HepG2 (cell line): ENCODE measurements around the gene SH2D3A. TPM values are rescaled to one million over a fixed set of nuclear protein-coding genes. Genes with fewer than 3 reads are reported as not detected.

ENCODE experiments used
- ATAC-seq: fragments of 200-7000 bp; cut with Tn5 transposase; 3 replicates; pipeline ENCODE4 v1.9.1; 2020; ENCODE audit warnings: mild to moderate bottlenecking, moderate library complexity
- BruUV-seq: library from RNA; stranded (reverse); fragments of 400-500 nt; replicated peaks from 2 replicates; lab custom pipeline; 2021; lab: Mats Ljungman, UMichigan
- CTCF ChIA-PET: fragments of 300-600 bp; formaldehyde crosslinking; extraction: SDS; loops from one replicate; lab custom pipeline; 2021; ENCODE audit warnings: low total read pairs, inconsistent platforms, low intra/inter-chr PET ratio; lab: Yijun Ruan, JAX
- POLR2A ChIA-PET: fragments of 350-600 bp; sonication (Branson Sonifier 250); formaldehyde crosslinking; loops from one replicate; lab custom pipeline; 2020; ENCODE audit warnings: antibody characterized with exemption, inconsistent platforms; lab: Yijun Ruan, JAX
- DNase-seq: peaks from one replicate; pipeline ENCODE4 v3.0.0-alpha.2; 2015; ENCODE audit warnings: low spot score
- FAIRE-seq: peaks from 3 replicates; lab custom pipeline; 2011; peaks lifted over from hg19 to GRCh38; lab: Jason Lieb, UNC
- H2AFZ ChIP-seq: one replicate; pipeline ENCODE4 v1.6.1; 2011; ENCODE audit warnings: low read length, inconsistent platforms
- H3K27ac ChIP-seq: fragments of 300-600 bp; 3 replicates; pipeline ENCODE4 v1.8.0; 2011; ENCODE audit warnings: mixed run types, mild to moderate bottlenecking, mixed read lengths, low read length, inconsistent platforms; ENCODE audit not compliant: insufficient read depth; ENCODE audit errors: extremely low read length
- H3K27me3 ChIP-seq, 2 experiments: fragments of 200-600 bp in 1 of 2; 2 replicates in 1 of 2; 3 replicates in 1 of 2; pipeline versions ENCODE4 v1.6.0 to v1.8.0; 2011; ENCODE audit warnings: low read length in 2 of 2, mild to moderate bottlenecking in 2 of 2, moderate library complexity in 2 of 2, inconsistent platforms in 1 of 2; ENCODE audit not compliant: insufficient read depth in 2 of 2, control insufficient read depth in 1 of 2
- H3K36me3 ChIP-seq, 2 experiments: fragments of 200-600 bp in 1 of 2; replicated peaks in 1 of 2; 2 replicates in 1 of 2; 3 replicates in 1 of 2; pipeline versions ENCODE4 v1.5.1 to v1.8.0; 2011; ENCODE audit warnings: low read length in 2 of 2, inconsistent platforms in 1 of 2; ENCODE audit not compliant: insufficient read depth in 2 of 2, control insufficient read depth in 1 of 2
- H3K4me1 ChIP-seq: 2 replicates; pipeline ENCODE4 v1.5.1; 2012; ENCODE audit warnings: low read length, inconsistent platforms; ENCODE audit not compliant: insufficient read depth
- H3K4me2 ChIP-seq: 2 replicates; pipeline ENCODE4 v1.6.0; 2011; ENCODE audit warnings: low read depth, low read length, inconsistent platforms
- H3K4me3 ChIP-seq, 3 experiments: fragments of 200-600 bp in 1 of 3; sonication (generic), shearing (Covaris generic) in 1 of 3; replicated peaks in 1 of 3; 2 replicates each; pipeline ENCODE4 v1.5.1; 2011 to 2016; ENCODE audit warnings: low read length in 3 of 3, inconsistent platforms in 2 of 3, low read depth in 2 of 3, mild to moderate bottlenecking in 2 of 3, control low read depth in 1 of 3, mixed read lengths in 1 of 3; ENCODE audit not compliant: insufficient read depth in 1 of 3
- H3K79me2 ChIP-seq: one replicate; pipeline ENCODE4 v1.6.1; 2011; ENCODE audit warnings: low read length, inconsistent platforms; ENCODE audit not compliant: insufficient read depth
- H3K9ac ChIP-seq: 2 replicates; pipeline ENCODE4 v1.6.0; 2011; ENCODE audit warnings: mild to moderate bottlenecking, low read depth, low read length, inconsistent platforms; ENCODE audit not compliant: insufficient read depth
- H3K9me3 ChIP-seq: 2 replicates; pipeline ENCODE4 v1.5.1; 2012; ENCODE audit warnings: mild to moderate bottlenecking, low read length
- H4K20me1 ChIP-seq: 2 replicates; pipeline ENCODE4 v1.6.0; 2011; ENCODE audit warnings: inconsistent platforms, mild to moderate bottlenecking, low read length, moderate library complexity; ENCODE audit not compliant: insufficient read depth
- CENPBD1 ChIP-seq: sonication (generic); formaldehyde crosslinking; IDR thresholded peaks from 2 replicates; pipeline ENCODE4 v1.8.0; 2022; ENCODE audit warnings: missing genetic modification reagents, low read depth, mild to moderate bottlenecking, borderline replicate concordance
- EED ChIP-seq: sonication (generic); formaldehyde crosslinking; IDR thresholded peaks from 2 replicates; pipeline ENCODE4 v1.5.0; 2020; ENCODE audit warnings: mild to moderate bottlenecking, missing genetic modification reagents
- KAT8 ChIP-seq: IDR thresholded peaks from 2 replicates; pipeline ENCODE4 v1.6.1; 2016; ENCODE audit warnings: missing genetic modification reagents, missing compliant biosample characterization
- SIX1 ChIP-seq: sonication (generic); formaldehyde crosslinking; IDR thresholded peaks from 2 replicates; pipeline ENCODE4 v1.4.0; 2020; ENCODE audit warnings: missing genetic modification reagents, borderline replicate concordance
- SUZ12 ChIP-seq: fragments of 150-350 bp; IDR thresholded peaks from 2 replicates; pipeline ENCODE4 v1.6.1; 2014; ENCODE audit warnings: low read depth, low read length
- ZNF24 ChIP-seq: fragments of 450-650 bp; IDR thresholded peaks from 2 replicates; pipeline ENCODE4 v1.6.1; 2017; ENCODE audit warnings: antibody characterized with exemption, mild to moderate bottlenecking
- ZNF260 ChIP-seq: sonication (generic); formaldehyde crosslinking; IDR thresholded peaks from 2 replicates; pipeline ENCODE4 v1.4.0; 2020; ENCODE audit warnings: missing genetic modification reagents, low read depth, mild to moderate bottlenecking, borderline replicate concordance
- ZNF275 ChIP-seq: sonication (generic); formaldehyde crosslinking; IDR thresholded peaks from 2 replicates; pipeline ENCODE4 v1.8.0; 2022; ENCODE audit warnings: missing genetic modification reagents, mild to moderate bottlenecking, inconsistent platforms, borderline replicate concordance
- ZNF326 ChIP-seq: sonication (generic); formaldehyde crosslinking; IDR thresholded peaks from 2 replicates; pipeline ENCODE4 v1.4.0; 2020; ENCODE audit warnings: missing genetic modification reagents, borderline replicate concordance
- ZNF563 ChIP-seq: sonication (generic); formaldehyde crosslinking; IDR thresholded peaks from 2 replicates; pipeline ENCODE4 v1.8.0; 2022; ENCODE audit warnings: mild to moderate bottlenecking, moderate library complexity, missing genetic modification reagents
- ZNF713 ChIP-seq: sonication (generic); formaldehyde crosslinking; IDR thresholded peaks from 2 replicates; pipeline ENCODE4 v1.4.0; 2020; ENCODE audit warnings: mild to moderate bottlenecking, missing genetic modification reagents
- WGBS: methylation state at CpG from one replicate; pipeline ENCODE4 v1.1.6; 2017; ENCODE audit warnings: low lambda C conversion rate; 5-methylcytosine and 5-hydroxymethylcytosine counted together
- in situ Hi-C: cut with HindIII; loops from 2 replicates; pipeline ENCODE4 v1.10.0; 2017; ENCODE audit warnings: low pct_unique_long_range_greater_than_20kb; ENCODE audit not compliant: extremely low pct_ligation_motif_present
- intact Hi-C: fragments of 100-400 bp; cut with micrococcal nuclease; formaldehyde crosslinking; loops from one replicate; pipeline ENCODE4 v1.10.0; 2022; ENCODE audit not compliant: unreplicated experiment
- polyA plus RNA-seq, 8 experiments: library from polyadenylated mRNA; depleted of rRNA in 3 of 8; stranded (reverse) in 7 of 8; unstranded in 1 of 8; fragments of >200 nt; fragmentation: Illumina TruSeq in 4 of 8; extraction: Trizol in 4 of 8; gene quantifications; 2 replicates each; pipeline versions ENCODE4 v1.2.1 to v1.2.3, GENCODE V29; 2011 to 2016; ENCODE audit warnings: low read depth in 4 of 8, missing spikeins in 1 of 8, mixed read lengths in 1 of 8; ENCODE audit not compliant: insufficient read depth in 1 of 8
- total RNA-seq, 5 experiments: library from RNA; depleted of rRNA; stranded (reverse); fragments of >200 nt; fragmentation: Illumina TruSeq; extraction: Trizol; gene quantifications; 2 replicates each; pipeline ENCODE4 v1.2.3, GENCODE V29; 2016; ENCODE audit warnings: low read depth in 1 of 5

The SH2D3A gene
- total and polyA plus RNA-seq, 2 of the 13 experiments (the other 11 are each of a cell fraction or from before 2014, with no cell fraction given), result 1.0 to 2.2 TPM

- Histone ChIP-seq H3K27me3 (no peaks in the 10 kb centered on the region), H3K79me2 (no peaks in the 10 kb centered on the region), H3K9ac (no peak overlapping the region), H3K27ac (no peak overlapping the region), H3K4me1 (peaks cover 26% of the 10 kb centered on the region), H4K20me1 (no peaks in the 10 kb centered on the region), H3K9me3 (no peaks in the 10 kb centered on the region), H2AFZ (no peak overlapping the region), H3K4me3 (no peak overlapping the region), H3K36me3 (peaks cover 13 to 36% of the 10 kb centered on the region in 2 experiments), H3K4me2 (no peak overlapping the region)
- FAIRE-seq (no peak), DNase-seq (no peak), ATAC-seq (no peak)
- CTCF ChIA-PET, result no interaction called here
- 98% methylated on average over 15 of the region's 16 CpGs for WGBS
- POLR2A ChIA-PET, result interaction anchor here (2.5 kb wide), 1 partner anchor 26 kb away, joined by 20 read pairs; no protein-coding TSS in a partner anchor
- BruUV-seq, result no TSS peak
- TF ChIP-seq CENPBD1 (CRISPR knock-in tag) (no peak), SUZ12 (no peak), ZNF24 (no peak), ZNF260 (no peak), ZNF713 (CRISPR knock-in tag) (no peak), ZNF563 (CRISPR knock-in tag) (no peak), ZNF275 (no peak), ZNF326 (CRISPR knock-in tag) (no peak), KAT8 (CRISPR knock-in tag) (no peak), SIX1 (CRISPR knock-in tag) (no peak), EED (CRISPR knock-in tag) (no peak)
- intact Hi-C loops, result loop anchor here (5.0 kb wide), 1 partner anchor 111 kb away; no protein-coding TSS in a partner anchor
- in situ Hi-C loops, result no loop called here
Measured at GRCh38 chr19:6751189-6751588, 16.0 kb downstream of the SH2D3A start.
